ENCODE data around the gene AOC1.

The AOC1 gene

DNA sequence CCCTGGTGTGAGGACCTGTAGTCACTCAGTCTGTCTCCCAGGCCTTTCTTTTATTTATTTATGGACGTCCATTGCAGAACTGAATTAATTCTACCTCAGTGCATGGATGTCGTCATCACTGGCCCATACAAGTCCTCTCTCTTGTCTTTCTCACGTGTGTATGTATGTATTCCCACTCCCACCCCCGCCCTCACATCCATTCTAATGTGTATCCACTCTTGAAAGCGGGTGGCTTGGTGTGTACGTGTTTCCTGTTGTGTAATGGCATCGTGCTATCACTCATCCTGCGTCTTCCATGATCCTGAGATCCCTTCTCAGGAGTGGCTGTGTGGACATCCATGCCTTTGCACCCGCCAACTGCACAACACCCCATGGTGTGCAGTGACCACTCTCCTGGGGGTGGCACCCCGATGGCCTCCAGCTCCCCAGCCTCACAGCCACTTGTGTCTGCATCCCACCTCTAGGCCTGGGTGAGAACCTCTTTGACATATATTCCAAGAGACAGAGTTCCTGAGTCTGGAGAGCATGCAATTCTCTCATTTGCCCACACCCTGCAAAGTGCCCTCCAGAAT, 3.0 kb upstream of the AOC1 start:
- Histone ChIP-seq H3K27ac (ENCODE audit: low read depth, low read length) (no peak overlapping the region), H3K27me3 (ENCODE audit: control insufficient read depth, insufficient read depth, low read length) (peaks cover 22% of the 10 kb centered on the region), H3K4me1 (ENCODE audit: control insufficient read depth, insufficient read depth, low read length) (no peaks in the 10 kb centered on the region), H3K9ac (ENCODE audit: low read length) (no peak overlapping the region), H3K36me3 (ENCODE audit: control insufficient read depth, insufficient read depth, low read length) (no peaks in the 10 kb centered on the region), H3K9me3 (ENCODE audit: control insufficient read depth, insufficient read depth, low read depth, low read length) (no peaks in the 10 kb centered on the region), H3K4me3 (ENCODE audit: low read depth, low read length) (no peak overlapping the region)

DNA sequence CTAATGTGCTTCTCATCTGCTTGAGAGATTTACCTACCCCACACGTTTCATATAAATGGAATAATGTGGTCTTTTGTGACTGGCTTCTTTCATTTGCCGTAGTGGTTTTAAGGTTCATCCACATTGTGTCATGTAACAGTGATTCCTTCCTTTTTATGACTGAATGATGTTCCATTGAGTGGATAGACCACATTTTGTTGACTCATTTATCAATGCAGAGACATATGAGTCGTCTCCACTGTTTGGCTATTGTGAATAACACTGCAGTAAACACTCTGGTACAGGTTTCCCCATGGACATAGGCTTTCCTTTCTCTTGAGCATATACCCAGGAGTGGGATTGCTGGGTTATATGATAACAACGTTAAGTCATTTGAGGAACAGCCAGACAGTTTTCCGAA, 2.0 kb upstream of the AOC1 start:
- Histone ChIP-seq H3K4me1 (ENCODE audit: control insufficient read depth, insufficient read depth, low read length) (no peaks in the 10 kb centered on the region), H3K4me3 (ENCODE audit: low read depth, low read length) (no peak overlapping the region), H3K27ac (ENCODE audit: low read depth, low read length) (no peak overlapping the region), H3K9me3 (ENCODE audit: control insufficient read depth, insufficient read depth, low read depth, low read length) (no peaks in the 10 kb centered on the region), H3K36me3 (ENCODE audit: control insufficient read depth, insufficient read depth, low read length) (no peaks in the 10 kb centered on the region), H3K27me3 (ENCODE audit: control insufficient read depth, insufficient read depth, low read length) (peaks cover 22% of the 10 kb centered on the region), H3K9ac (ENCODE audit: low read length) (no peak overlapping the region)

DNA sequence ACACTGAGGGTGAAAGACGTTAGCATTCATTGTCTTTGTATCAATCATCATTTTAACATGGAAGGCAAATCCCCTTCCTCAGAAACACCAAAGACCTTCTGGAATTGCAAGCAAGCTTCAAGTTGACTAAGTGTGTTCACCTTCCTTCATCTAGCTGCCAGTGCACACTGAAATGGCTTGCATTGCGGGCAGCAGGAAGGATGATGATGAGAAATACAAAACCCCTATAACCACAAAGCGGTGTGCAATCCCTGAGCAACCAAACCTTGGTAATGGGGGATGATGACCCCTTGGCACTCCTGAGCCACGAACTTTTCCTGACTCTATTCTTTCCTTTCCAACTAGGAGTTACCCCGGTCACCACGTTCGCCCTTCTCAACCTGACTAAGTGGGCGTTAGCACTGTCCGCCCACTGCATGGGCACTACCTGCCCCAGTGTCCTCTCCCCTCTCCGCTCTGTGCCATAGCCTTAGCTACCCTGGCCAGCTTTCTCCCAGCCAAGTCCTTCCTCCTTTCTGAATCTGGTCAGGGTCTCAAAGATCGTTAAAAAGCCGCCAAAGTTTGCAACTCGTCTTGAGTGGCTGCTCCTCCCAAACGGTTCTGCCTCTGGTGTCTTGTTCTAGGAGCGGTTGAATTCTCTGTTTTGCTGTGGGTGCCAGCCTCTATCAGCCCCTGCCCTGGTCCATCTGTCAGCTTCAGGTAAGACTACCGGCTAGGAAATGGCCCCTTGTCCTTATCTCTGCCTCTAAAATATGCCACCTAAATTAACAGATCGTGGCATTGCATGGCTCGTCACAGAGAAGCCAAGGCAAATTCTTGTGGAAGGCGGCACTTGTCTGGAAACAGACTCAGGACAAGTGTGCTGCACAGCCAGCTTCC, 586 bp upstream of the AOC1 start:
- no peak overlapping the region for H3K27ac ChIP-seq (ENCODE audit: low read depth, low read length)
- peaks cover 22% of the 10 kb centered on the region for H3K27me3 ChIP-seq (ENCODE audit: control insufficient read depth, insufficient read depth, low read length)
- no peak overlapping the region for H3K4me3 ChIP-seq (ENCODE audit: low read depth, low read length)
- no peaks in the 10 kb centered on the region for H3K9me3 ChIP-seq (ENCODE audit: control insufficient read depth, insufficient read depth, low read depth, low read length)
- H3K4me1 ChIP-seq (ENCODE audit: control insufficient read depth, insufficient read depth, low read length): no peaks in the 10 kb centered on the region
- H3K9ac ChIP-seq (ENCODE audit: low read length): no peak overlapping the region
- no peaks in the 10 kb centered on the region for H3K36me3 ChIP-seq (ENCODE audit: control insufficient read depth, insufficient read depth, low read length)

DNA sequence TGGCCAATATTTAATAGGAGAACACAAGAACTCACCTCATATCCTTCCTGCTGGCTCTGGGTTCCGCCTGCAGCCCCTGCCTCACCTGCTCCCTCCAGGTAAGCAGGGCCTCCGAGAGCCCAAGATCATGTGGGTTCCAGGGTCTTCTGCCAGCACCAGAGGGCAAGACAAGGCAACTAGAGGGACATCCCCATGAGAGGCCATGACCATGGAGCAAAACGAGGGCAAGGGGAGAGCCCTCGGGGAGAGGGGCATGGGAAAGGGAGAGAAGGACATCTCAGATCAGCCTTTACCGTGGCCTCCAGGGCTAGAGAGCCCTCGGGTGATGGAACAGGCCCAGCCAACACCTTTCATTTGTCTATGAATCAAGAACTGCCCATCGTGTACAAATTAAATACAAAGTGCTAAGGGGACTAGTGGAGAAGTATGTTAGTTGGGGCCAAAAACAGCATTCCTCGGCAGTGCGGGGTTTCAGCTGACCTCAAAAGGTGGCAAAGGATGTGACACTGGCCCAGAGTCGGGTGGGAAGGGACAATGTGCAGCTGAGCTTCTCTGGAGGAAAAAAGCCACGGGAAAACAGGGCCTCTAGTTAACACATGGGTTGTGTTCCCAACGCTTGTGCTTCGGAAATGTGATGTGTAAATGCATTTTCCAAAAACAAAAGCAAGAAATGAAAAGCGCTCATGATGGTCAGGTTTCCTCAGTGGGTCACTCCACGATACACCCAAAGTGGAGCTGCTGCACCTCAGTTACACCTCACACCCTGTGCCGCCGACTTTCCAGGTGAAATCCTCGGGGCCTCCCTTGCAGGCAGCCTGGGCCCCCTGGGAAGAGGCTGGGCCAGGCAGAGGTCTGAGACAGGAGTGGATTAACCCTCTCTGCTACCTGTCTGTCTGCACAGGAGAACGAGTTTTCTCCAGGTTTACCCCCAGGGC, 2.0 kb downstream of the AOC1 start:
- Histone ChIP-seq H3K36me3 (ENCODE audit: control insufficient read depth, insufficient read depth, low read length) (no peaks in the 10 kb centered on the region), H3K4me3 (ENCODE audit: low read depth, low read length) (no peak overlapping the region), H3K9ac (ENCODE audit: low read length) (no peak overlapping the region), H3K9me3 (ENCODE audit: control insufficient read depth, insufficient read depth, low read depth, low read length) (no peaks in the 10 kb centered on the region), H3K27ac (ENCODE audit: low read depth, low read length) (no peak overlapping the region), H3K4me1 (ENCODE audit: control insufficient read depth, insufficient read depth, low read length) (no peaks in the 10 kb centered on the region), H3K27me3 (ENCODE audit: control insufficient read depth, insufficient read depth, low read length) (peaks cover 19% of the 10 kb centered on the region)

DNA sequence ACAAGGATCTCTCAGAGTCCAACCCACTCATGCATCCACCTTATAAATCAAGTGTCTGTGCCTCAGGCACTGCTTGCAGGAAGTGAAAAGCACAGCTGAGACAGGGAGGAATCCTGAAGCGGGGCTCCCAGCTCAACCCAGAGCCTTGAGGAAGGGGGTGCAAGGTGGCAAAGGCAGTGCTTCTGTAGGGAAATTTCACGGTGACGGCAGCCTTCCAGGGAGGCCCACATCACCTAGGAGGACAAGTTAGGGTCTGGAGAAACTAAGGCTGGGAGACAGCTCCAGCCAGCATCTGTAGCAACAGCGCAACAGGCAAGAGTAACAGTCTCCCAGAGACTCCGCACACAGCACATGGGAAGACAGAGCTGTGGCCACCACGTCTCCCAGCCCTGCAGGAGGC, 2.7 kb downstream of the AOC1 start:
- H3K9me3 ChIP-seq (ENCODE audit: control insufficient read depth, insufficient read depth, low read depth, low read length): no peaks in the 10 kb centered on the region
- no peaks in the 10 kb centered on the region for H3K36me3 ChIP-seq (ENCODE audit: control insufficient read depth, insufficient read depth, low read length)
- peaks cover 17% of the 10 kb centered on the region for H3K27me3 ChIP-seq (ENCODE audit: control insufficient read depth, insufficient read depth, low read length)
- no peaks in the 10 kb centered on the region for H3K4me1 ChIP-seq (ENCODE audit: control insufficient read depth, insufficient read depth, low read length)
- H3K4me3 ChIP-seq (ENCODE audit: low read depth, low read length): no peak overlapping the region
- no peak overlapping the region for H3K9ac ChIP-seq (ENCODE audit: low read length)
- no peak overlapping the region for H3K27ac ChIP-seq (ENCODE audit: low read depth, low read length)

DNA sequence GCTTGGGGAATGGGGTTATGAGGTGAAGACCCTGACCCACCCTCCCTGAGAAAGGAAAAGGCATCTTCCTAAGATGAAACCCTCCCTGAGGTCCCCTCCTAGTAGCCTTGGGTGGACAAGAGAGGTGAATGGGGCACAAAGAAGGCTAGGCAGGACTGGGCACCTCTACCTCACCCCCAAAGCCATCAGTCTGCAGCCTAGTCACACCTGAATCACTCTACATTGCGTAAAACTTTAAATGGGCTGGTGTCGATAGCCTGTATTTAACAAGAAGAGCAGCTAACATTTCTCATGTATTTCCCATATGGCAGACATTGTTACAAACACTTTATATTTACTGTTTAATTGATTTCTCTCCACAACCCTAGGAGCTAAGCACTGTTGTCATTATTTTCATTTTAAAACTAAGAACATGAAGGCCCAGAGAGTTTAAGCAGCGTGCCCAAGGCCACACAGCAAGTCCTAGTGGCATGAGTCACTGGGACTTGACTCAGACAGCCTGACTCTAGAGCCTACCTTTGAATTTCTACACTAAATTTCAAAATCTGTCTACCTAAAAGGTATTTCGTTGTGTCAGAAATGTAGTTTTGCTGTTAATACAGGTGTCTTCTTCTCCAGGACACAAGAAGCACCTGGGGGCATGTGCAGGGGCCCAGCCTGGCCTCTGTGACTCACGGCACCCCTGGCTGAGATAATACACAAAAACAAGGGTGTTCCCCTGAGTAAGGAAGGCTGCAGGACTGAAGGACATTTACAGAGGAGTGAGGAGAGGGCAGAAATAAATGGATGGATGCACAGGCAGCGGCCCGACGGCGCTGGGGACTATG, 3.4 kb downstream of the AOC1 start:
- no peak overlapping the region for H3K4me3 ChIP-seq (ENCODE audit: low read depth, low read length)
- H3K27ac ChIP-seq (ENCODE audit: low read depth, low read length): no peak overlapping the region
- no peaks in the 10 kb centered on the region for H3K36me3 ChIP-seq (ENCODE audit: control insufficient read depth, insufficient read depth, low read length)
- H3K27me3 ChIP-seq (ENCODE audit: control insufficient read depth, insufficient read depth, low read length): peaks cover 17% of the 10 kb centered on the region
- no peak overlapping the region for H3K9ac ChIP-seq (ENCODE audit: low read length)
- H3K9me3 ChIP-seq (ENCODE audit: control insufficient read depth, insufficient read depth, low read depth, low read length): no peaks in the 10 kb centered on the region
- H3K4me1 ChIP-seq (ENCODE audit: control insufficient read depth, insufficient read depth, low read length): no peaks in the 10 kb centered on the region

DNA sequence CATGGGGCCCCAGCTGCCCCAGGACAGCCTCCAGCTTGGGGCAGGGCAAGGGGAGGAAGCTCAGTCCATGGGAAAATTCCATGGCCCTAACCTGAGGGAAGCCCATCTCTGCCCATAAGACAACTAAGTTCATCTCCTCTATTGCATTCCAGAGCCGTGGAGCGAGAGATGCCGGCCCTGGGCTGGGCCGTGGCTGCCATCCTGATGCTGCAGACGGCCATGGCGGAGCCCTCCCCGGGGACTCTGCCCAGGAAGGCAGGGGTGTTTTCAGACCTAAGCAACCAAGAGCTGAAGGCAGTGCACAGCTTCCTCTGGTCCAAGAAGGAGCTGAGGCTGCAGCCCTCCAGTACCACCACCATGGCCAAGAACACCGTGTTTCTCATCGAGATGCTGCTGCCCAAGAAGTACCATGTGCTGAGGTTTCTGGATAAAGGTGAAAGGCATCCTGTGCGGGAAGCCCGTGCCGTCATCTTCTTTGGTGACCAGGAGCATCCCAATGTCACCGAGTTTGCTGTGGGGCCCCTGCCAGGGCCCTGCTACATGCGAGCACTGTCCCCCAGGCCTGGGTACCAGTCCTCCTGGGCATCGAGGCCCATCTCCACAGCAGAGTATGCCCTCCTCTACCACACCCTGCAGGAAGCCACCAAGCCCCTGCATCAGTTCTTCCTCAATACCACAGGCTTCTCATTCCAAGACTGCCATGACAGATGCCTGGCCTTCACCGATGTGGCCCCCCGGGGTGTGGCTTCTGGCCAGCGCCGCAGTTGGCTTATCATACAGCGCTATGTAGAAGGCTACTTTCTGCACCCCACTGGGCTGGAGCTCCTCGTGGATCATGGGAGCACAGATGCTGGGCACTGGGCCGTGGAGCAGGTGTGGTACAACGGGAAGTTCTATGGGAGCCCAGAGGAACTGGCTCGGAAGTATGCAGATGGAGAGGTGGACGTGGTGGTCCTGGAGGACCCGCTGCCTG, 4.3 kb downstream of the AOC1 start:
- Histone ChIP-seq H3K36me3 (ENCODE audit: control insufficient read depth, insufficient read depth, low read length) (no peaks in the 10 kb centered on the region), H3K9me3 (ENCODE audit: control insufficient read depth, insufficient read depth, low read depth, low read length) (no peaks in the 10 kb centered on the region), H3K27ac (ENCODE audit: low read depth, low read length) (no peak overlapping the region), H3K4me3 (ENCODE audit: low read depth, low read length) (no peak overlapping the region), H3K4me1 (ENCODE audit: control insufficient read depth, insufficient read depth, low read length) (no peaks in the 10 kb centered on the region), H3K9ac (ENCODE audit: low read length) (no peak overlapping the region), H3K27me3 (ENCODE audit: control insufficient read depth, insufficient read depth, low read length) (peaks cover 14% of the 10 kb centered on the region)

DNA sequence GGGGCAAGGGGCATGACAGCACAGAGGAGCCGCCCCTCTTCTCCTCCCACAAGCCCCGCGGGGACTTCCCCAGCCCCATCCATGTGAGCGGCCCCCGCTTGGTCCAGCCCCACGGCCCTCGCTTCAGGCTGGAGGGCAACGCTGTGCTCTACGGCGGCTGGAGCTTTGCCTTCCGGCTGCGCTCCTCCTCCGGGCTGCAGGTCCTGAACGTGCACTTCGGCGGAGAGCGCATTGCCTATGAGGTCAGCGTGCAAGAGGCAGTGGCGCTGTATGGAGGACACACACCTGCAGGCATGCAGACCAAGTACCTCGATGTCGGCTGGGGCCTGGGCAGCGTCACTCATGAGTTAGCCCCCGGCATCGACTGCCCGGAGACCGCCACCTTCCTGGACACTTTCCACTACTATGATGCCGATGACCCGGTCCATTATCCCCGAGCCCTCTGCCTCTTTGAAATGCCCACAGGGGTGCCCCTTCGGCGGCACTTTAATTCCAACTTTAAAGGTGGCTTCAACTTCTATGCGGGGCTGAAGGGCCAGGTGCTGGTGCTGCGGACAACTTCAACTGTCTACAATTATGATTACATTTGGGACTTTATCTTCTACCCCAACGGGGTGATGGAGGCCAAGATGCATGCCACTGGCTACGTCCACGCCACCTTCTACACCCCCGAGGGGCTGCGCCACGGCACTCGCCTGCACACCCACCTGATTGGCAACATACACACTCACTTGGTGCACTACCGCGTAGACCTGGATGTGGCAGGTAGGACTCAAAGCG, 5.1 kb downstream of the AOC1 start:
- Histone ChIP-seq H3K27me3 (ENCODE audit: control insufficient read depth, insufficient read depth, low read length) (peaks cover 5% of the 10 kb centered on the region), H3K4me3 (ENCODE audit: low read depth, low read length) (no peak overlapping the region), H3K36me3 (ENCODE audit: control insufficient read depth, insufficient read depth, low read length) (no peaks in the 10 kb centered on the region), H3K4me1 (ENCODE audit: control insufficient read depth, insufficient read depth, low read length) (no peaks in the 10 kb centered on the region), H3K9me3 (ENCODE audit: control insufficient read depth, insufficient read depth, low read depth, low read length) (no peaks in the 10 kb centered on the region), H3K27ac (ENCODE audit: low read depth, low read length) (no peak overlapping the region), H3K9ac (ENCODE audit: low read length) (no peak overlapping the region)
